ENCODE data around the gene PHETA1.

The PHETA1 gene

DNA sequence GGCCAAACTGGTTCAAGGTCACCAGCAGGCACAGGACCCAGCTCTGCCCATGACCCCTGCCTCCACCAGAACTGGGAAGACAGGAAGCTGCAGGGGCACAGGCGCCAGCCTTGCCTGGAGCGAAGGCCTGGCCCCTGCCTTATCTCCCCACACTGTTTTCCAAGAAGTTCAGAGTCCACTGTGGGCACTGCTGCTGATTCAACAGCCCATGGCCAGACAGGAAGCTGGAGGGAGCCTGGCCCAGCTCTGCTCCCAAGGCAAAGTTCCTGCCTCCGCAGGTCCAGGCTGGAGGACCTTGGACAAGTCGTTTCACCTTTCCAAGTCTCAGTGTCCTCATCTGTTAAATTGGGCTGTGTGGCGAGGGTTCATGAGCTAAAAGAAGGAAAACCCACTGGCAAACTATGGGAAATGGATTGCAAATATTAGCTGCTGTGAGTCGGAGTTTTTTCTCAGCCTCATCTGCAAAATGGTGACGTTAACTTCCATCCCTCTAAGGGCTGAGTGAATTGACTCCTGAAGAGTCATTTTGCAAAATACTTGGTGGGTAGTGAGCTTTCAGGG is 1.2 kb downstream of the PHETA1 start:
- Histone ChIP-seq H3K4me1 (peaks cover 41 to 64% (median 53%) of the 10 kb centered on the region in 10 experiments), H4K20me1 (peaks cover 7 to 34% (median 17%) of the 10 kb centered on the region in 11 experiments; a peak in 14 of 22 replicates), H3K36me3 (peaks cover 8 to 40% (median 33%) of the 10 kb centered on the region in 11 experiments; a peak in 21 of 22 replicates), H3K4me3 (peak overlapping the region; percentile 82 to 99 (median 91)), H3K27ac (peak overlapping the region in 6 of 11 experiments; percentile 14 to 76 (median 72); a peak in 7 of 22 replicates), H3K9me3 (replicated peaks in 1 of 11) (peaks cover 0 to 3% (median 0%) of the 10 kb centered on the region in 11 experiments; a peak in 2 of 22 replicates), H3K9ac (peak overlapping the region; percentile 76 to 90 (median 85)), H3K27me3 (no peaks in the 10 kb centered on the region), H3K4me2 (peak overlapping the region; percentile 97 to 100 (median 98))
- TF ChIP-seq Cebpa-rat (IDR thresholded peaks at IDR 0.05): no peak

DNA sequence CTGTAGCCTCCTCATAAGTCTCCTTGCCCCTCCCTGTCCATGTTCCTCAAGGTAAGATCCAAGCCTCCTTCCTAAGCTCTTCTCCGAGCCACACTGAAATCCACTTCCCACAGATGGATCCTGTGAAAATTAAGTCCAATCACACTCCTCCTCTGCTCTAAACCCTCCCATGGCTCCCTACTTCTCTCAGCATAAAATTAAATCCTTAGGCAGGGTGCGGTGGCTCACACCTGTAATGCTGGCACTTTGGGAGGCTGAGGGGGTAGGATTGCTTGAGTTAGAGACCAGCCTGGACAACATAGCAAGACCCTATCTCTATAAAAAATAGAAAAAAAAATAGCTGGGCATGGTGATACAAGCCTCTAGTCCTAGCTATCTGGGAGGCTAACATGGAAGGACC is 2.3 kb downstream of the PHETA1 start:
- H3K4me1 ChIP-seq: peaks cover 53 to 75% (median 65%) of the 10 kb centered on the region in 10 experiments
- H3K27ac ChIP-seq: no peak overlapping the region
- H3K4me3 ChIP-seq: peak overlapping the region in 2 of 10 experiments; percentile 88 to 99; a peak in 2 of 20 replicates
- H3K4me2 ChIP-seq: peak overlapping the region; percentile 97 to 100 (median 98); a peak in 16 of 22 replicates
- peak overlapping the region in 4 of 11 experiments; percentile 18 to 90 (median 88); a peak in 4 of 22 replicates for H3K9ac ChIP-seq
- H3K9me3 ChIP-seq (replicated peaks in 1 of 11): no peaks in the 10 kb centered on the region
- TF ChIP-seq Cebpa-rat (IDR thresholded peaks at IDR 0.05): no peak
- H3K36me3 ChIP-seq: peaks cover 8 to 49% (median 38%) of the 10 kb centered on the region in 11 experiments; a peak in 21 of 22 replicates
- H3K27me3 ChIP-seq: no peaks in the 10 kb centered on the region
- peaks cover 7 to 35% (median 17%) of the 10 kb centered on the region in 11 experiments; a peak in 14 of 22 replicates for H4K20me1 ChIP-seq

DNA sequence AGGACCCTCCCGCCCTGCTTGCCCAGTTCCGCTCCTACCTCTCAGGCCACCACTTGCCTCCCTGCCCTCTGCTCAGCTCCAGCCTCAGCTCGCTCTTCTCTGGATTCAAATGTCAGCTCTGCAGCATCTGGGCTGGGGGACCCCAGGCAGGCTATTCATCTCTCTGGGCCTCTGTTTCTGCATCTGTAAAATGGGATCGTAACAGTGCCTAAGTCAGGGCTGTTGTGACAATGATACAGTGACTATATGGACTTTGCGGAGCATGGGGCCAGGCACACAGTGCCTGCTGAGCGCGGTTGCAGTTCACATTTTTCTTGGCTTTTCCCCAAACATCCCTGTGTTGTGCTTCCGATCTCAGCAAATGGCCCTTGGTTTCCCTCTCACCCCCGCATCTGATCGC is 2.8 kb downstream of the PHETA1 start:
- Histone ChIP-seq H3K27ac (no peak overlapping the region), H3K9me3 (replicated peaks in 1 of 11) (no peaks in the 10 kb centered on the region), H4K20me1 (peaks cover 7 to 35% (median 17%) of the 10 kb centered on the region in 11 experiments; a peak in 14 of 22 replicates), H3K27me3 (no peaks in the 10 kb centered on the region), H3K4me2 (peak overlapping the region in 2 of 11 experiments; percentile 97 to 98; a peak in 5 of 22 replicates), H3K4me3 (no peak overlapping the region), H3K36me3 (peaks cover 8 to 49% (median 38%) of the 10 kb centered on the region in 11 experiments; a peak in 21 of 22 replicates), H3K9ac (peak overlapping the region in 1 of 11 experiments; percentile 89; a peak in 1 of 22 replicates), H3K4me1 (peaks cover 58 to 80% (median 70%) of the 10 kb centered on the region in 10 experiments)
- TF ChIP-seq Cebpa-rat (IDR thresholded peaks at IDR 0.05): no peak

DNA sequence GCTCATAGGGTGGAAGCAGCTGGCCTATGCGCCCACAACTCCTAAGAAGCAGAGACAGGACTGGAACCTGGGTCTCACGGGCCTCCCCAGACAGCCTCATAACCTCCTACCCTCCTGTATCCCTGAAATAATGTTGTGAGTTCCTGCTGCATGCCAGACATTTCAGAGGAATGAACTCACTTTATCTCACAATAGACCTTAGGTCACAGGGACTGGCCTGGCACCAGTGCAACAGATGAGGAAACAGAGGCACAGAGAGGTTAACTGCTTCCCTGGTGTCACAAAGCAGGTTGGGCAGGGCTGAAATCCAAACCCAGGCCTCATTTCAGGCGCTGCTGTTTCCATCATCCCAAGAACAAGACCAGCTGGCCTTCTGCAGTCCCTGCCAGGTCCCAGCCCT is 5.3 kb downstream of the PHETA1 start:
- Histone ChIP-seq H3K4me1 (peaks cover 72 to 91% (median 85%) of the 10 kb centered on the region in 10 experiments), H3K4me2 (peak overlapping the region in 8 of 11 experiments; percentile 24 to 99 (median 34); a peak in 13 of 22 replicates)

DNA sequence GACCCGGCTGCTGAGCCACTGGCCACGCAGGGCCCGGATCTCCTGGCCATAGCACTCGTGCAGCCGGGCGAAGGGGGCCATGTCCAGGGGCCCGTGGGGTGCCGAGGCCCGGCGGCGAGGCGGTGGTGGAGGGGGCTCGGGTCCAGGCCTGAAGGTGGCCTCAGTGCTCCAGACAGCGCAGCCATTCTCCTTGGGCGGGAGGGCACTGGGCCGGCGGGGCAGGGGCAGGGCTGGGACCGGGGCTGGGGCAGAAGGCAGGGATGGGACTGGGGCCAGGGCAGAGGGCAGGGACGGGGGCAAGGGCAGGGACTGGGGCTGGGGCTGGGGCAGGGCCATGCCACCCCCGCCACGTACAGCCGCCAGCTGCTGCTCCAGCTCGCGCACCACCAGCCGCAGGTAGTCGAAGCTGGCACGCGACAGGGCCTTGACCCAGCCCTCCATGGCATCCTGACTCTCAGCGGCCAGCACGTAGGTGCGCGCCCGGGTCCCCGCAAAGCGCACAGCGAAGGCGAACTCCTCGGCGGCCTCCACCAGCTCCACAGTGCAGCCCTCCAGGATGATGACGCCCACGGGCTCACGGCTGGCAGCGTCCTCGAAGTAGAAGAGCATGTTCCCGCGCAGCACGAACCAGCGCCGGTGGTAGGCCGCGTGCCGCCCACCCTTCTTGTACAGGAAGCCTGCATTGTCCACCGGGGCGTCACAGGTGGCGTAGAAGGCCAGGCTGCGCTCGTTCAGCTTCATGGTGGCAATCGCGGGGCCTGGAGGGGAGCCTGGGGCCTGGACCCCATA is 6.0 kb downstream of the PHETA1 start:
- no peak for TF ChIP-seq Cebpa-rat (IDR thresholded peaks at IDR 0.05)
- Histone ChIP-seq H3K4me2 (peak overlapping the region; percentile 82 to 99 (median 96)), H3K4me3 (no peak overlapping the region), H4K20me1 (peaks cover 6 to 33% (median 12%) of the 10 kb centered on the region in 11 experiments; a peak in 14 of 22 replicates), H3K9ac (peak overlapping the region; percentile 68 to 81 (median 72); a peak in 19 of 22 replicates), H3K4me1 (peaks cover 71 to 91% (median 86%) of the 10 kb centered on the region in 10 experiments), H3K27ac (peak overlapping the region in 10 of 11 experiments; percentile 74 to 88 (median 81); a peak in 19 of 22 replicates), H3K36me3 (peaks cover 8 to 49% (median 38%) of the 10 kb centered on the region in 11 experiments; a peak in 21 of 22 replicates), H3K9me3 (replicated peaks in 1 of 11) (no peaks in the 10 kb centered on the region), H3K27me3 (no peaks in the 10 kb centered on the region)

More for the DNA sequence above, 5.3 kb downstream of the PHETA1 start:
- Histone ChIP-seq H3K27me3 (no peaks in the 10 kb centered on the region), H3K27ac (peak overlapping the region in 4 of 11 experiments; percentile 21 to 88 (median 44); a peak in 8 of 22 replicates), H3K4me3 (no peak overlapping the region), H4K20me1 (peaks cover 7 to 35% (median 17%) of the 10 kb centered on the region in 11 experiments; a peak in 14 of 22 replicates), H3K9ac (peak overlapping the region in 4 of 11 experiments; percentile 21 to 76 (median 34); a peak in 3 of 22 replicates), H3K36me3 (peaks cover 8 to 49% (median 38%) of the 10 kb centered on the region in 11 experiments; a peak in 21 of 22 replicates), H3K9me3 (replicated peaks in 1 of 11) (no peaks in the 10 kb centered on the region)
- no peak for TF ChIP-seq Cebpa-rat (IDR thresholded peaks at IDR 0.05)

DNA sequence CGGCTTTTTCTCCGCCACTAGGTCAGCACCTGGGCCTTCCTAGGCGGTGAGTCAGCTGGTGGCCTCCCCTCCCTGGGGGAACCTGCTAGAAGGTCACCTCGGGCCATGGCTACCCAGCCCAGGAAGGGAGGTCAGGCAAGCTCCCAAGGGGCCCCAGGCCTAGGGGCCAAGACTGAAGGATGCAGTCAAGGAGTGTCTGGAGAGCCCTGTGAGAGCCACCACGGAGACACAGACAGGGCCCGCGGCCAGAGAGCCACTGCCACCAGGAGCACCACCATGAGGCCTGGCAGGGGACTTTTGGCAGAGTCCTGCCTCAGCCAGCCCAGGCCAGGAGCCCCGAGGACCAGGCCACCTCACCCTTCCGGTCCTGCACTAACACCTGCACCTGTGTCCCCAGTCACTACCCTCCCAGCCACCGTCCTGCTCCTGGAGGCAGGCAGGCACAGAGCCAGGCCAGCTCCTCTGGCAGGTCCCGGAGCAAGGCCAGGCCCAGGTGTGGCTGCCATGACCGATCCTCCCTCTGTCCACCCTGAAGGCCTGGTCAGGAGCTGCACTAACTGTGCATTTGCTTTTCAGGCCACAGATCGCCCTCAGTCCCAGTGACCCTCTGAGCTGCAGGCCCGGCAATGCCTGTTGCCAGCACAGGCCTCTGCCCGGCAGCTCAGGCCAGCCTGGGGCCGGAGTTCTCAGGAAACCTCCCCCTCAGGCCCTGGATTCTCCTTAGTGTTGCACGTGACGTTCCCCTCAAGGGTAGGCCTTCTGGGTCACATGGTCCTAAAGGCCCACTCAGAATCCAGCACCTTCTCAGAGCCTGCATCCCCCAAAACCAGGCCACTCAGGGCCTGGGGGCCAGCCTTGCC is 6.9 kb downstream of the PHETA1 start:
- Histone ChIP-seq H3K27ac (peak overlapping the region; percentile 74 to 88 (median 81)), H3K4me2 (peak overlapping the region; percentile 82 to 99 (median 96)), H3K4me3 (peak overlapping the region in 9 of 10 experiments; percentile 14 to 46 (median 38); a peak in 16 of 20 replicates), H3K9me3 (replicated peaks in 1 of 11) (no peaks in the 10 kb centered on the region), H3K27me3 (no peaks in the 10 kb centered on the region), H4K20me1 (peaks cover 0 to 24% (median 7%) of the 10 kb centered on the region in 11 experiments; a peak in 12 of 22 replicates), H3K36me3 (peaks cover 8 to 49% (median 38%) of the 10 kb centered on the region in 11 experiments; a peak in 21 of 22 replicates), H3K9ac (peak overlapping the region; percentile 68 to 81 (median 72)), H3K4me1 (peaks cover 68 to 91% (median 85%) of the 10 kb centered on the region in 10 experiments)
- TF ChIP-seq Cebpa-rat (IDR thresholded peaks at IDR 0.05): no peak

DNA sequence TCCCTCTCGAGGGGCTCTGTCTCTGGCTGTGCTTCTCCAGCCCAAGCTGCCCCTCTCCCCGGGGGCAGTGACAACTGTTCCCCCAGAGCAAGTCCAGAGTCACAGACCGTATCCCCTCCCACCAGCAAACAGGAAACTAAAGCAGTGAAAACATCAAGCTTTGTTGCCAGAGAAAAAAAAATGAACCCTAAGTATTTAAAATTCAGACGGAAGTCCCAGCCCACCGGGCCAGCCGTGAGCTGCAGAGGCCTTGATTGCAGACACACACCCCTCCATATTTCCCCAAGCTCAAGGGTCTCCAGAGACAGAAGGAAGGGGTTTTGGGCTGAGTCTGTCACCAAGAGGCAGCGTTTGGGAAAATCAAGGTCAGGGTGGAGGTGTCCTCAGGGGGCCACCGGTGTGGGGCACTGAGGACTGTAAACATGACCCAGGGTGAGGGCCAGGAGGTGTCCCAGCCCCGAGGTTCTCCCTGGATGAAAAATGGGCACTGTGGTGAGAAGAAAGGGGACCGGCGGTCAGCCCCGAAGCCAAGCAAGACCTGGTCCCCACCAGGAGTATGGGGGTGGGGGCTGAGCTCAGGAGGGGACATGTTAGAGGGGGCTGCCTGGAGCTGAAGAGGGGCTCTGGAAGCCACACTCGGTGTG is 7.7 kb downstream of the PHETA1 start:
- Histone ChIP-seq H3K36me3 (peaks cover 8 to 44% (median 37%) of the 10 kb centered on the region in 11 experiments; a peak in 21 of 22 replicates), H3K27me3 (no peaks in the 10 kb centered on the region), H3K4me2 (peak overlapping the region; percentile 82 to 99 (median 96)), H3K4me1 (peaks cover 74 to 94% (median 86%) of the 10 kb centered on the region in 10 experiments), H4K20me1 (peaks cover 0 to 16% (median 3%) of the 10 kb centered on the region in 11 experiments; a peak in 6 of 22 replicates), H3K27ac (peak overlapping the region; percentile 74 to 88 (median 81)), H3K4me3 (peak overlapping the region; percentile 14 to 46 (median 38); a peak in 17 of 20 replicates), H3K9ac (peak overlapping the region; percentile 68 to 81 (median 72)), H3K9me3 (replicated peaks in 1 of 11) (no peaks in the 10 kb centered on the region)
- TF ChIP-seq Cebpa-rat (IDR thresholded peaks at IDR 0.05): no peak
